Inflammatory macrophage treated with lipopolysaccharide for 4 hours (primary cell): ENCODE results near the gene CBX6.
"Not testable (repeated sequence)": the region's sequence is repeated elsewhere in the genome, so short reads cannot be mapped to it uniquely, and the experiment has no call there.

Source experiments
- DNase-seq: peaks from one replicate; pipeline ENCODE4 v3.0.0-alpha.2; 2020

Gene CBX6

GRCh38 chr22:38872172-38872830 lies at the start of gene CBX6:
Gene CBX6, minus strand, starts transcription at chr22:38872216. Its CDS starts 26 bp downstream, at chr22:38872190.
- peak; percentile 94 for DNase-seq

- no peak for DNase-seq
Measured at GRCh38 chr22:38921806-38922205, 49.8 kb upstream of the CBX6 start.

- no peak for DNase-seq
Measured at GRCh38 chr22:38921120-38921519, 49.1 kb upstream of the CBX6 start.

GRCh38 chr22:38919631-38920190 lies 47.7 kb upstream of the CBX6 start:
- no peak for DNase-seq

GRCh38 chr22:38911434-38911833 lies 39.4 kb upstream of the CBX6 start:
- DNase-seq = no peak

- DNase-seq = no peak
Measured at GRCh38 chr22:38907767-38908166, 35.8 kb upstream of the CBX6 start.

- no peak for DNase-seq
Measured at GRCh38 chr22:38906052-38906451, 34.0 kb upstream of the CBX6 start.

- DNase-seq = not testable (repeated sequence)
Measured at GRCh38 chr22:38904052-38904617, 32.1 kb upstream of the CBX6 start.

- no peak for DNase-seq
Measured at GRCh38 chr22:38901111-38901641, 29.2 kb upstream of the CBX6 start.

- DNase-seq = no peak
Measured at GRCh38 chr22:38900677-38901076, 28.7 kb upstream of the CBX6 start.

- no peak for DNase-seq
Measured at GRCh38 chr22:38891256-38891655, 19.2 kb upstream of the CBX6 start.

GRCh38 chr22:38890377-38890776 lies 18.4 kb upstream of the CBX6 start:
- no peak for DNase-seq

GRCh38 chr22:38886333-38886732 lies 14.3 kb upstream of the CBX6 start:
- no peak for DNase-seq

- no peak for DNase-seq
Measured at GRCh38 chr22:38882972-38883622, 11.1 kb upstream of the CBX6 start.

- no peak for DNase-seq
Measured at GRCh38 chr22:38881997-38882879, 10.2 kb upstream of the CBX6 start.

GRCh38 chr22:38881464-38881871 lies 9.5 kb upstream of the CBX6 start:
- DNase-seq = no peak

- no peak for DNase-seq
Measured at GRCh38 chr22:38879961-38880360, 7.9 kb upstream of the CBX6 start.

GRCh38 chr22:38879108-38879729 lies 7.2 kb upstream of the CBX6 start:
- peak; percentile 73 for DNase-seq

GRCh38 chr22:38878001-38878400 lies 6.0 kb upstream of the CBX6 start:
- no peak for DNase-seq

- DNase-seq = no peak
Measured at GRCh38 chr22:38874529-38875222, 2.7 kb upstream of the CBX6 start.
